Measurements from ENCODE around the gene SKP1. TPM values are rescaled to one million over a fixed set of nuclear protein-coding genes. Genes with fewer than 3 reads are reported as not detected.
A peak's percentile ranks its signal among the peaks of the same experiment; 100 is the strongest.

Gene SKP1
- total RNA-seq, 1 experiment from 2014 or later = 411 TPM

- Mint-ChIP-seq H3K27ac (ENCODE audit: unreplicated experiment) (no peak overlapping the region), H3K4me1 (ENCODE audit: low read depth, unreplicated experiment) (peaks cover 8% of the 10 kb centered on the region)
- CTCF ChIA-PET = interaction anchor here (0.6 kb wide), 2 partner anchors 9 to 403 kb away, joined by 3 to 4 read pairs; no protein-coding TSS in a partner anchor
Observed at GRCh38 chr5:134207696-134208095, 30.9 kb upstream of the SKP1 start.

GRCh38 chr5:134206627-134207160, 29.9 kb upstream of the SKP1 start:
- no TSS peak for BruUV-seq (replicated peaks)
- Mint-ChIP-seq H3K4me1 (ENCODE audit: low read depth, unreplicated experiment) (peaks cover 9% of the 10 kb centered on the region), H3K9me3 (ENCODE audit: low read depth, unreplicated experiment) (no peaks in the 10 kb centered on the region), H3K4me3 (ENCODE audit: low read depth, unreplicated experiment) (no peak overlapping the region), H3K27me3 (ENCODE audit: unreplicated experiment) (no peaks in the 10 kb centered on the region), H3K27ac (ENCODE audit: unreplicated experiment) (no peak overlapping the region), H3K36me3 (ENCODE audit: insufficient read depth, unreplicated experiment) (peaks cover 47% of the 10 kb centered on the region)
- no peak for DNase-seq
- CTCF ChIA-PET = no interaction called here
- no peak for TF ChIP-seq CTCF (IDR thresholded peaks at IDR 0.05; ENCODE audit: unreplicated experiment)
- intact Hi-C loops (cut with micrococcal nuclease; ENCODE audit: unreplicated experiment) = no loop called here

More at GRCh38 chr5:134207696-134208095, 30.9 kb upstream of the SKP1 start:
- Mint-ChIP-seq H3K9me3 (ENCODE audit: low read depth, unreplicated experiment) (no peaks in the 10 kb centered on the region), H3K4me3 (ENCODE audit: low read depth, unreplicated experiment) (no peak overlapping the region), H3K27me3 (ENCODE audit: unreplicated experiment) (no peaks in the 10 kb centered on the region), H3K36me3 (ENCODE audit: insufficient read depth, unreplicated experiment) (peaks cover 38% of the 10 kb centered on the region)
- TF ChIP-seq CTCF (IDR thresholded peaks at IDR 0.05; ENCODE audit: unreplicated experiment) = no peak
- no TSS peak for BruUV-seq (replicated peaks)
- intact Hi-C loops (cut with micrococcal nuclease; ENCODE audit: unreplicated experiment) = no loop called here
- no peak for DNase-seq

- no peak for TF ChIP-seq CTCF (IDR thresholded peaks at IDR 0.05; ENCODE audit: unreplicated experiment)
- Mint-ChIP-seq H3K9me3 (ENCODE audit: low read depth, unreplicated experiment) (no peaks in the 10 kb centered on the region), H3K27me3 (ENCODE audit: unreplicated experiment) (no peaks in the 10 kb centered on the region), H3K4me1 (ENCODE audit: low read depth, unreplicated experiment) (peaks cover 9% of the 10 kb centered on the region), H3K36me3 (ENCODE audit: insufficient read depth, unreplicated experiment) (peaks cover 54% of the 10 kb centered on the region), H3K27ac (ENCODE audit: unreplicated experiment) (no peak overlapping the region), H3K4me3 (ENCODE audit: low read depth, unreplicated experiment) (no peak overlapping the region)
- BruUV-seq (replicated peaks) = no TSS peak
- CTCF ChIA-PET = interaction anchor here (0.6 kb wide), 1 partner anchor 12 kb away, joined by 6 read pairs; no protein-coding TSS in a partner anchor
- no peak for DNase-seq
- intact Hi-C loops (cut with micrococcal nuclease; ENCODE audit: unreplicated experiment) = no loop called here
Observed at GRCh38 chr5:134204575-134204974, 27.8 kb upstream of the SKP1 start.

GRCh38 chr5:134203630-134204029, 26.9 kb upstream of the SKP1 start:
- no peak overlapping the region for H3K4me3 Mint-ChIP-seq (ENCODE audit: low read depth, unreplicated experiment)
- BruUV-seq (replicated peaks) = no TSS peak
- CTCF ChIA-PET = interaction anchor here (1.5 kb wide), 1 partner anchor 10 kb away, joined by 3 read pairs; no protein-coding TSS in a partner anchor
- no peaks in the 10 kb centered on the region for H3K9me3 Mint-ChIP-seq (ENCODE audit: low read depth, unreplicated experiment)
- intact Hi-C loops (cut with micrococcal nuclease; ENCODE audit: unreplicated experiment) = no loop called here
- no peak for DNase-seq
- H3K4me1 Mint-ChIP-seq (ENCODE audit: low read depth, unreplicated experiment) = peaks cover 9% of the 10 kb centered on the region
- H3K27ac Mint-ChIP-seq (ENCODE audit: unreplicated experiment) = peak overlapping the region; percentile 19
- H3K36me3 Mint-ChIP-seq (ENCODE audit: insufficient read depth, unreplicated experiment) = peaks cover 56% of the 10 kb centered on the region
- no peaks in the 10 kb centered on the region for H3K27me3 Mint-ChIP-seq (ENCODE audit: unreplicated experiment)
- TF ChIP-seq CTCF (IDR thresholded peaks at IDR 0.05; ENCODE audit: unreplicated experiment) = no peak

Data from Calu3 (cell line).